SK-N-SH (cell line): Measurements from ENCODE around the gene ARHGAP23.

ENCODE experiments used
- ELF1 ChIP-seq: IDR thresholded peaks from 2 replicates; pipeline ENCODE4 v1.4.0; 2012
- EP300 ChIP-seq, 2 experiments: IDR thresholded peaks; 2 replicates each; pipeline versions ENCODE4 v1.4.0 to v1.6.1; 2012; ENCODE audit warnings: borderline replicate concordance in 1 of 2, low read depth in 1 of 2, low read length in 1 of 2
- GABPA ChIP-seq: IDR thresholded peaks from 2 replicates; pipeline ENCODE4 v1.4.0; 2012; ENCODE audit warnings: low read depth, mild to moderate bottlenecking
- GATA2 ChIP-seq: sonication (generic); formaldehyde crosslinking; IDR thresholded peaks from 2 replicates; pipeline ENCODE4 v1.5.0; 2020; ENCODE audit warnings: mild to moderate bottlenecking, missing genetic modification reagents
- MEF2A ChIP-seq: IDR thresholded peaks from 2 replicates; pipeline ENCODE4 v1.4.0; 2012; ENCODE audit warnings: low read depth, borderline replicate concordance
- MXI1 ChIP-seq: IDR thresholded peaks from 2 replicates; pipeline ENCODE4 v1.6.1; 2012; ENCODE audit warnings: mild to moderate bottlenecking, low read depth, low read length, improper control_type of control experiment
- POLR2AphosphoS5 ChIP-seq: IDR thresholded peaks from 2 replicates; pipeline ENCODE4 v1.6.1; 2012; ENCODE audit warnings: low read depth, low read length
- RFX5 ChIP-seq: IDR thresholded peaks from 2 replicates; pipeline ENCODE4 v1.6.1; 2012; ENCODE audit warnings: mild to moderate bottlenecking, improper control_type of control experiment, low read length
- TAF1 ChIP-seq: IDR thresholded peaks from 2 replicates; pipeline ENCODE4 v1.6.1; 2012; ENCODE audit warnings: low read depth, mild to moderate bottlenecking, low read length, moderate library complexity, borderline replicate concordance
- YY1 ChIP-seq: IDR thresholded peaks from 2 replicates; pipeline ENCODE4 v1.4.0; 2012; ENCODE audit warnings: low read depth, mild to moderate bottlenecking
- TF ChIP-seq, protein P1 (sequence below): fragments of 200-600 bp; sonication (generic); IDR thresholded peaks from 2 replicates; pipeline ENCODE4 v1.6.1; 2017; ENCODE audit warnings: antibody characterized with exemption, mild to moderate bottlenecking, moderate library complexity
- TF ChIP-seq, protein P2 (sequence below): IDR thresholded peaks from 2 replicates; pipeline ENCODE4 v1.4.0; 2012; ENCODE audit warnings: low read depth, borderline replicate concordance
- TF ChIP-seq, protein P3 (sequence below): fragments of 150-350 bp; IDR thresholded peaks from 2 replicates; pipeline ENCODE4 v1.6.1; 2017; ENCODE audit warnings: antibody characterized with exemption, low read length, low read depth, borderline replicate concordance
- TF ChIP-seq, protein P4 (sequence below): IDR thresholded peaks from 2 replicates; pipeline ENCODE4 v1.6.1; 2012; ENCODE audit warnings: mild to moderate bottlenecking, low read depth, low read length, moderate library complexity

GRCh38 chr17:38557836-38558727, 129.8 kb downstream of the ARHGAP23 start:
- TF ChIP-seq MEF2A (no peak), TAF1 (no peak), EP300 (IDR thresholded peaks at IDR 0.05; ENCODE audit: borderline replicate concordance in 1 of 2, low read depth in 1 of 2, low read length in 1 of 2) (no peak; a peak in 1 of 4 replicates), GATA2 (CRISPR knock-in tag) (no peak), ELF1 (no peak), POLR2AphosphoS5 (no peak), YY1 (no peak), GABPA (no peak), MXI1 (peak; percentile 43; the same call in 1 of the 2 replicates), RFX5 (no peak)
- TF ChIP-seq, protein P1, sequence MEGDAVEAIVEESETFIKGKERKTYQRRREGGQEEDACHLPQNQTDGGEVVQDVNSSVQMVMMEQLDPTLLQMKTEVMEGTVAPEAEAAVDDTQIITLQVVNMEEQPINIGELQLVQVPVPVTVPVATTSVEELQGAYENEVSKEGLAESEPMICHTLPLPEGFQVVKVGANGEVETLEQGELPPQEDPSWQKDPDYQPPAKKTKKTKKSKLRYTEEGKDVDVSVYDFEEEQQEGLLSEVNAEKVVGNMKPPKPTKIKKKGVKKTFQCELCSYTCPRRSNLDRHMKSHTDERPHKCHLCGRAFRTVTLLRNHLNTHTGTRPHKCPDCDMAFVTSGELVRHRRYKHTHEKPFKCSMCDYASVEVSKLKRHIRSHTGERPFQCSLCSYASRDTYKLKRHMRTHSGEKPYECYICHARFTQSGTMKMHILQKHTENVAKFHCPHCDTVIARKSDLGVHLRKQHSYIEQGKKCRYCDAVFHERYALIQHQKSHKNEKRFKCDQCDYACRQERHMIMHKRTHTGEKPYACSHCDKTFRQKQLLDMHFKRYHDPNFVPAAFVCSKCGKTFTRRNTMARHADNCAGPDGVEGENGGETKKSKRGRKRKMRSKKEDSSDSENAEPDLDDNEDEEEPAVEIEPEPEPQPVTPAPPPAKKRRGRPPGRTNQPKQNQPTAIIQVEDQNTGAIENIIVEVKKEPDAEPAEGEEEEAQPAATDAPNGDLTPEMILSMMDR: peak; percentile 84
- TF ChIP-seq, protein P2, sequence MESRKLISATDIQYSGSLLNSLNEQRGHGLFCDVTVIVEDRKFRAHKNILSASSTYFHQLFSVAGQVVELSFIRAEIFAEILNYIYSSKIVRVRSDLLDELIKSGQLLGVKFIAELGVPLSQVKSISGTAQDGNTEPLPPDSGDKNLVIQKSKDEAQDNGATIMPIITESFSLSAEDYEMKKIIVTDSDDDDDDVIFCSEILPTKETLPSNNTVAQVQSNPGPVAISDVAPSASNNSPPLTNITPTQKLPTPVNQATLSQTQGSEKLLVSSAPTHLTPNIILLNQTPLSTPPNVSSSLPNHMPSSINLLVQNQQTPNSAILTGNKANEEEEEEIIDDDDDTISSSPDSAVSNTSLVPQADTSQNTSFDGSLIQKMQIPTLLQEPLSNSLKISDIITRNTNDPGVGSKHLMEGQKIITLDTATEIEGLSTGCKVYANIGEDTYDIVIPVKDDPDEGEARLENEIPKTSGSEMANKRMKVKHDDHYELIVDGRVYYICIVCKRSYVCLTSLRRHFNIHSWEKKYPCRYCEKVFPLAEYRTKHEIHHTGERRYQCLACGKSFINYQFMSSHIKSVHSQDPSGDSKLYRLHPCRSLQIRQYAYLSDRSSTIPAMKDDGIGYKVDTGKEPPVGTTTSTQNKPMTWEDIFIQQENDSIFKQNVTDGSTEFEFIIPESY: no peak
- TF ChIP-seq, protein P3, sequence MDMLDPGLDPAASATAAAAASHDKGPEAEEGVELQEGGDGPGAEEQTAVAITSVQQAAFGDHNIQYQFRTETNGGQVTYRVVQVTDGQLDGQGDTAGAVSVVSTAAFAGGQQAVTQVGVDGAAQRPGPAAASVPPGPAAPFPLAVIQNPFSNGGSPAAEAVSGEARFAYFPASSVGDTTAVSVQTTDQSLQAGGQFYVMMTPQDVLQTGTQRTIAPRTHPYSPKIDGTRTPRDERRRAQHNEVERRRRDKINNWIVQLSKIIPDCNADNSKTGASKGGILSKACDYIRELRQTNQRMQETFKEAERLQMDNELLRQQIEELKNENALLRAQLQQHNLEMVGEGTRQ: no peak
- TF ChIP-seq, protein P4, sequence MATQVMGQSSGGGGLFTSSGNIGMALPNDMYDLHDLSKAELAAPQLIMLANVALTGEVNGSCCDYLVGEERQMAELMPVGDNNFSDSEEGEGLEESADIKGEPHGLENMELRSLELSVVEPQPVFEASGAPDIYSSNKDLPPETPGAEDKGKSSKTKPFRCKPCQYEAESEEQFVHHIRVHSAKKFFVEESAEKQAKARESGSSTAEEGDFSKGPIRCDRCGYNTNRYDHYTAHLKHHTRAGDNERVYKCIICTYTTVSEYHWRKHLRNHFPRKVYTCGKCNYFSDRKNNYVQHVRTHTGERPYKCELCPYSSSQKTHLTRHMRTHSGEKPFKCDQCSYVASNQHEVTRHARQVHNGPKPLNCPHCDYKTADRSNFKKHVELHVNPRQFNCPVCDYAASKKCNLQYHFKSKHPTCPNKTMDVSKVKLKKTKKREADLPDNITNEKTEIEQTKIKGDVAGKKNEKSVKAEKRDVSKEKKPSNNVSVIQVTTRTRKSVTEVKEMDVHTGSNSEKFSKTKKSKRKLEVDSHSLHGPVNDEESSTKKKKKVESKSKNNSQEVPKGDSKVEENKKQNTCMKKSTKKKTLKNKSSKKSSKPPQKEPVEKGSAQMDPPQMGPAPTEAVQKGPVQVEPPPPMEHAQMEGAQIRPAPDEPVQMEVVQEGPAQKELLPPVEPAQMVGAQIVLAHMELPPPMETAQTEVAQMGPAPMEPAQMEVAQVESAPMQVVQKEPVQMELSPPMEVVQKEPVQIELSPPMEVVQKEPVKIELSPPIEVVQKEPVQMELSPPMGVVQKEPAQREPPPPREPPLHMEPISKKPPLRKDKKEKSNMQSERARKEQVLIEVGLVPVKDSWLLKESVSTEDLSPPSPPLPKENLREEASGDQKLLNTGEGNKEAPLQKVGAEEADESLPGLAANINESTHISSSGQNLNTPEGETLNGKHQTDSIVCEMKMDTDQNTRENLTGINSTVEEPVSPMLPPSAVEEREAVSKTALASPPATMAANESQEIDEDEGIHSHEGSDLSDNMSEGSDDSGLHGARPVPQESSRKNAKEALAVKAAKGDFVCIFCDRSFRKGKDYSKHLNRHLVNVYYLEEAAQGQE: no peak
